SU-DHL-6 (cell line): ENCODE results near the gene PHACTR3.

ENCODE experiments used
- H2AFZ ChIP-seq: fragments of 200-600 bp; sonication (generic); 2 replicates; pipeline ENCODE4 v1.6.1; 2014; ENCODE audit warnings: low read depth, mild to moderate bottlenecking, moderate library complexity, mixed read lengths, antibody characterized with exemption, low read length; ENCODE audit not compliant: severe bottlenecking
- H3F3A ChIP-seq: fragments of 200-600 bp; shearing (Covaris generic); 2 replicates; pipeline ENCODE4 v1.6.0; 2016; ENCODE audit warnings: antibody characterized with exemption, mild to moderate bottlenecking; ENCODE audit not compliant: insufficient read depth
- H3K27ac ChIP-seq: fragments of 200-600 bp; sonication (generic); 2 replicates; pipeline ENCODE4 v1.5.1; 2016; ENCODE audit warnings: low read depth, mild to moderate bottlenecking, low read length, moderate library complexity, mixed read lengths
- H3K27me3 ChIP-seq: fragments of 200-600 bp; sonication (generic), shearing (Covaris generic); 2 replicates; pipeline ENCODE4 v1.6.0; 2014; ENCODE audit warnings: mild to moderate bottlenecking, low read length
- H3K36me3 ChIP-seq: fragments of 200-600 bp; sonication (generic); 2 replicates; pipeline ENCODE4 v1.6.1; 2014; ENCODE audit warnings: mild to moderate bottlenecking, low read length, mixed read lengths
- H3K4me2 ChIP-seq: fragments of 300-600, 200-600 bp; shearing (Covaris generic), sonication (generic); 2 replicates; pipeline ENCODE4 v1.6.0; 2014; ENCODE audit warnings: low read length, low read depth, mild to moderate bottlenecking; ENCODE audit not compliant: poor library complexity, severe bottlenecking
- H3K4me3 ChIP-seq: fragments of 200-600 bp; sonication (generic); 2 replicates; pipeline ENCODE4 v1.5.1; 2014; ENCODE audit warnings: antibody characterized with exemption, low read length, mild to moderate bottlenecking, mixed read lengths; ENCODE audit not compliant: insufficient read depth, poor library complexity, severe bottlenecking
- H3K79me2 ChIP-seq: fragments of 200-600 bp; sonication (generic); 2 replicates; pipeline ENCODE4 v1.6.1; 2014; ENCODE audit warnings: mild to moderate bottlenecking, low read length, moderate library complexity; ENCODE audit not compliant: insufficient read depth
- H3K9ac ChIP-seq: fragments of 200-600 bp; sonication (generic); 2 replicates; pipeline ENCODE4 v1.7.0; 2014; ENCODE audit warnings: mild to moderate bottlenecking, low read length
- H3K9me2 ChIP-seq: fragments of 200-600 bp; sonication (generic); replicated peaks from 2 replicates; pipeline ENCODE4 v1.6.1; 2014; ENCODE audit warnings: low read length; ENCODE audit not compliant: insufficient read depth
- H3K9me3 ChIP-seq: fragments of 200-600 bp; sonication (generic); 2 replicates; pipeline ENCODE4 v1.6.1; 2014; ENCODE audit warnings: low read length, mixed read lengths; ENCODE audit not compliant: insufficient read depth
- H4K20me1 ChIP-seq: fragments of 200-600 bp; sonication (generic); 2 replicates; pipeline ENCODE4 v1.6.1; 2014; ENCODE audit warnings: low read depth, mild to moderate bottlenecking, antibody characterized with exemption, low read length, moderate library complexity, mixed read lengths
- EZH2phosphoT487 ChIP-seq: fragments of 200-600 bp; sonication (generic), shearing (Covaris generic); conservative IDR thresholded peaks from 2 replicates; pipeline ENCODE4 v1.6.1; 2018; ENCODE audit warnings: mild to moderate bottlenecking, antibody characterized with exemption, low read length, moderate library complexity, mixed read lengths
- TF ChIP-seq, protein P1 (sequence below): fragments of 200-600 bp; sonication (generic); IDR thresholded peaks from one replicate; pipeline ENCODE4 v1.5.1; 2017; ENCODE audit warnings: antibody characterized with exemption, mild to moderate bottlenecking, low read length, moderate library complexity; ENCODE audit not compliant: insufficient read depth, poor library complexity, severe bottlenecking

Gene PHACTR3

DNA sequence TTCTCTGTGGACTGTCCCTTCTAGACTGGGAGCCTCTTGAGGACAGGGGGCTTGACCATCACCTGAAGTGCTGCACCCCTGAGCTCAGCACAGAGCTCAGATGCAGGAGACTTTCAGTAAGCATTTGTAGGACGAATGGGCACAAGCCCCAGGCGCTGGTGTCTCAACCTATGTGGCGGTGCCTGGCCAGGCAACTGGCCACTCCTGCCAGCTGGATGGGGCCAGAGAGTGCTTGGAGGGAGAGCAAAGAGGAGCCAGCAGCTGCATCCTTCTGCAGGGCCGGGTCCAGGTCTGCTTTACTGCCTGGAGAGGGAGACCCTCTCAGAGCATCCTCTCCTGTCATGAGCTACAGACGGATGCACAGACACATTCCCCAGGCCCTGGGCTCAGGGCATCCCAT lies 4.5 kb downstream of the PHACTR3 start:
- no peak overlapping the region for H3K27ac ChIP-seq
- H2AFZ ChIP-seq = no peak overlapping the region
- H3K9me2 ChIP-seq = no peaks in the 10 kb centered on the region
- no peaks in the 10 kb centered on the region for H3K9me3 ChIP-seq
- no peaks in the 10 kb centered on the region for H3F3A ChIP-seq
- H3K27me3 ChIP-seq = no peaks in the 10 kb centered on the region
- H3K9ac ChIP-seq = no peak overlapping the region
- no peaks in the 10 kb centered on the region for H4K20me1 ChIP-seq
- no peak for TF ChIP-seq EZH2phosphoT487
- TF ChIP-seq, protein P1, sequence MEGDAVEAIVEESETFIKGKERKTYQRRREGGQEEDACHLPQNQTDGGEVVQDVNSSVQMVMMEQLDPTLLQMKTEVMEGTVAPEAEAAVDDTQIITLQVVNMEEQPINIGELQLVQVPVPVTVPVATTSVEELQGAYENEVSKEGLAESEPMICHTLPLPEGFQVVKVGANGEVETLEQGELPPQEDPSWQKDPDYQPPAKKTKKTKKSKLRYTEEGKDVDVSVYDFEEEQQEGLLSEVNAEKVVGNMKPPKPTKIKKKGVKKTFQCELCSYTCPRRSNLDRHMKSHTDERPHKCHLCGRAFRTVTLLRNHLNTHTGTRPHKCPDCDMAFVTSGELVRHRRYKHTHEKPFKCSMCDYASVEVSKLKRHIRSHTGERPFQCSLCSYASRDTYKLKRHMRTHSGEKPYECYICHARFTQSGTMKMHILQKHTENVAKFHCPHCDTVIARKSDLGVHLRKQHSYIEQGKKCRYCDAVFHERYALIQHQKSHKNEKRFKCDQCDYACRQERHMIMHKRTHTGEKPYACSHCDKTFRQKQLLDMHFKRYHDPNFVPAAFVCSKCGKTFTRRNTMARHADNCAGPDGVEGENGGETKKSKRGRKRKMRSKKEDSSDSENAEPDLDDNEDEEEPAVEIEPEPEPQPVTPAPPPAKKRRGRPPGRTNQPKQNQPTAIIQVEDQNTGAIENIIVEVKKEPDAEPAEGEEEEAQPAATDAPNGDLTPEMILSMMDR = no peak
- H3K79me2 ChIP-seq = no peaks in the 10 kb centered on the region
- no peaks in the 10 kb centered on the region for H3K36me3 ChIP-seq
- no peak overlapping the region for H3K4me3 ChIP-seq
- no peak overlapping the region for H3K4me2 ChIP-seq

DNA sequence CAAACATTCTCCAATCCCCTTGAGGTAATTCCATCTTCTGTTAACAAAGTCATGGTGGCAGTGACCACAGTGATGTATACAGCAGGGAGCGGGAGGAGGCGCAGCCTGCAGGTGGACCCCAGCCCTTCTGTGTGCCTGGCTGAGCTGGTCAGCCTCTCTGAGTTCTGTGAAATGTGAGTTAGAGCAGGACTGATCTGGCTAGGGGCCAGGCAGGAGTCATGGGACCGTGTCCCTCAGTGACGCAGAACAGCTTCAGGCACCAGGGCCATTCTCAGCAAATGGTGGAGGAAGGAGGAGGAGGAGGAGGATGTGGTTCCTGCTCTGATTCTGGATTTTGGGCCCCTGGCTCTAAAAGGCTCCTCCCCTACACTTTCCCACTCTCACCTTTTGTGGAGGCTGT lies 6.9 kb downstream of the PHACTR3 start:
- no peak overlapping the region for H2AFZ ChIP-seq
- H3K4me3 ChIP-seq = no peak overlapping the region
- TF ChIP-seq EZH2phosphoT487 = no peak
- TF ChIP-seq, protein P1 = no peak
- no peak overlapping the region for H3K9ac ChIP-seq
- no peaks in the 10 kb centered on the region for H3K9me2 ChIP-seq
- H3K4me2 ChIP-seq = no peak overlapping the region
- H3F3A ChIP-seq = no peaks in the 10 kb centered on the region
- no peaks in the 10 kb centered on the region for H3K9me3 ChIP-seq
- no peaks in the 10 kb centered on the region for H3K36me3 ChIP-seq
- no peaks in the 10 kb centered on the region for H3K27me3 ChIP-seq
- no peak overlapping the region for H3K27ac ChIP-seq
- no peaks in the 10 kb centered on the region for H4K20me1 ChIP-seq
- H3K79me2 ChIP-seq = no peaks in the 10 kb centered on the region

DNA sequence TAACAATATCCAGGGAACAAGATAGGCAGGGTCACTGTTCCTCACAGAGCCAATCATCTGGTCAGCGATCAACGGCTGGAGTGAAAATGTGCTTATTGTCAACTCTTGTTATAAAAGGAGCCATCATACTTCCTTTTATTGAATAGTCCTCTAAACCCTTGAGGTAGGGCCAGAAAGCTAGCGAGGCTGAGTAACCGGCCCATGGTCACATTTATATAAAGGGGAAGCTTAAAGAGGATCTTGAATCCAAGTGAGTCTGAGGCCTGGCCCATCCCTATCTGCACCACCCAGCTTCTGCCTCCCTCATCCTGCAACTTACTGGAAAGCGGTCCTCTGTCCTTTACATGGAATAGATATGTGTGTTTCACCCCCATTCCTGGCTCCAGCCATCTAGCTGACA lies 9.5 kb downstream of the PHACTR3 start:
- H3K27me3 ChIP-seq = no peaks in the 10 kb centered on the region
- H4K20me1 ChIP-seq = no peaks in the 10 kb centered on the region
- H3K9ac ChIP-seq = no peak overlapping the region
- no peaks in the 10 kb centered on the region for H3K79me2 ChIP-seq
- H3K27ac ChIP-seq = no peak overlapping the region
- H3K4me2 ChIP-seq = no peak overlapping the region
- H3F3A ChIP-seq = no peaks in the 10 kb centered on the region
- no peak for TF ChIP-seq EZH2phosphoT487
- TF ChIP-seq, protein P1 = no peak
- H3K9me3 ChIP-seq = no peaks in the 10 kb centered on the region
- H3K9me2 ChIP-seq = no peaks in the 10 kb centered on the region
- H3K36me3 ChIP-seq = no peaks in the 10 kb centered on the region
- H2AFZ ChIP-seq = no peak overlapping the region
- H3K4me3 ChIP-seq = no peak overlapping the region
